MM.1S (cell line): ENCODE results near the gene CNNM3.

Source experiments
- CTCF ChIP-seq: fragments of 300-600 bp; sonication (generic); IDR thresholded peaks from 2 replicates; pipeline ENCODE4 v1.5.1; 2016; ENCODE audit warnings: antibody characterized with exemption, low read length, mixed read lengths
- EZH2 ChIP-seq: fragments of 300-600 bp; sonication (generic); optimal IDR thresholded peaks from 2 replicates; pipeline ENCODE3; 2017; ENCODE audit warnings: low read depth, mild to moderate bottlenecking, antibody characterized with exemption, low read length, mixed read lengths

GRCh38 chr2:96844405-96844808 lies 28.3 kb downstream of the CNNM3 start:
- TF ChIP-seq EZH2 (no peak), CTCF (no peak)
